Hepatocyte (in vitro differentiated cells): ENCODE measurements around the gene SEL1L3. TPM values are rescaled to one million over a fixed set of nuclear protein-coding genes. Genes with fewer than 3 reads are reported as not detected.

ENCODE experiments used
- DNase-seq: peaks from one replicate; pipeline ENCODE4 v3.0.0-alpha.2; 2016; ENCODE audit warnings: low spot score
- H2AFZ ChIP-seq: fragments of 200-600 bp; sonication (generic); 2 replicates; pipeline ENCODE4 v1.6.0; 2016; ENCODE audit warnings: antibody characterized with exemption, mild to moderate bottlenecking
- H3K27ac ChIP-seq: fragments of 200-600 bp; sonication (generic); 2 replicates; pipeline ENCODE4 v1.5.1; 2016; ENCODE audit warnings: mild to moderate bottlenecking
- H3K27me3 ChIP-seq: fragments of 200-600 bp; sonication (generic); 2 replicates; pipeline ENCODE4 v1.6.1; 2016
- H3K36me3 ChIP-seq: fragments of 200-600 bp; sonication (generic); replicated peaks from 2 replicates; pipeline ENCODE4 v1.5.1; 2016; ENCODE audit warnings: low read depth; ENCODE audit not compliant: insufficient read depth
- H3K4me1 ChIP-seq: fragments of 200-600 bp; sonication (generic); 2 replicates; pipeline ENCODE4 v1.5.1; 2016; ENCODE audit warnings: mild to moderate bottlenecking, moderate library complexity; ENCODE audit not compliant: insufficient read depth
- H3K4me2 ChIP-seq: fragments of 200-600 bp; sonication (generic); 2 replicates; pipeline ENCODE4 v1.6.0; 2016
- H3K4me3 ChIP-seq: fragments of 200-600 bp; sonication (generic); 2 replicates; pipeline ENCODE4 v1.5.1; 2016; ENCODE audit warnings: mild to moderate bottlenecking
- H3K79me2 ChIP-seq: fragments of 200-600 bp; sonication (generic); 2 replicates; pipeline ENCODE4 v1.6.0; 2017; ENCODE audit warnings: mild to moderate bottlenecking
- H3K9me2 ChIP-seq: fragments of 200-600 bp; sonication (generic); replicated peaks from 2 replicates; pipeline ENCODE4 v1.6.0; 2017; ENCODE audit warnings: mild to moderate bottlenecking; ENCODE audit not compliant: insufficient read depth
- H3K9me3 ChIP-seq: fragments of 200-600 bp; sonication (generic); 2 replicates; pipeline ENCODE4 v1.5.1; 2016; ENCODE audit warnings: low read depth, mild to moderate bottlenecking
- H4K20me1 ChIP-seq: fragments of 200-600 bp; sonication (generic); 2 replicates; pipeline ENCODE4 v1.6.0; 2016; ENCODE audit warnings: mild to moderate bottlenecking; ENCODE audit not compliant: insufficient read depth, poor library complexity, severe bottlenecking
- EZH2 ChIP-seq: fragments of 200-600 bp; sonication (generic); IDR thresholded peaks from 2 replicates; pipeline ENCODE4 v1.6.1; 2016; ENCODE audit warnings: antibody characterized with exemption, mild to moderate bottlenecking, borderline replicate concordance
- EZH2phosphoT487 ChIP-seq: fragments of 200-600 bp; sonication (generic); IDR thresholded peaks from one replicate; pipeline ENCODE4 v1.6.1; 2018; ENCODE audit warnings: antibody characterized with exemption, mild to moderate bottlenecking, low read depth, moderate library complexity; ENCODE audit not compliant: unreplicated experiment, severe bottlenecking
- WGBS: methylation state at CpG from one replicate; pipeline ENCODE4 v1.1.6; 2016; ENCODE audit warnings: low lambda C conversion rate; ENCODE audit errors: missing lambda C conversion rate; 5-methylcytosine and 5-hydroxymethylcytosine counted together
- polyA plus RNA-seq: library from polyadenylated mRNA; unstranded; fragments of >200 nt; fragmentation: Nextera tagmentation; extraction: Ambion mirVana; gene quantifications from 2 replicates; pipeline ENCODE4 v1.2.1, GENCODE V29; 2016
- total RNA-seq: library from RNA; depleted of rRNA; stranded (reverse); fragments of >200 nt; gene quantifications from 2 replicates; pipeline ENCODE4 v1.2.3, GENCODE V29; 2014
- TF ChIP-seq, protein P1 (sequence below): fragments of 200-600 bp; sonication (generic); IDR thresholded peaks from 2 replicates; pipeline ENCODE4 v1.5.1; 2016; ENCODE audit warnings: antibody characterized with exemption, mild to moderate bottlenecking; ENCODE audit not compliant: poor library complexity

SEL1L3 gene
- total and polyA plus RNA-seq, 2 experiments from 2014 or later, result 13.7 to 56.2 TPM

DNA sequence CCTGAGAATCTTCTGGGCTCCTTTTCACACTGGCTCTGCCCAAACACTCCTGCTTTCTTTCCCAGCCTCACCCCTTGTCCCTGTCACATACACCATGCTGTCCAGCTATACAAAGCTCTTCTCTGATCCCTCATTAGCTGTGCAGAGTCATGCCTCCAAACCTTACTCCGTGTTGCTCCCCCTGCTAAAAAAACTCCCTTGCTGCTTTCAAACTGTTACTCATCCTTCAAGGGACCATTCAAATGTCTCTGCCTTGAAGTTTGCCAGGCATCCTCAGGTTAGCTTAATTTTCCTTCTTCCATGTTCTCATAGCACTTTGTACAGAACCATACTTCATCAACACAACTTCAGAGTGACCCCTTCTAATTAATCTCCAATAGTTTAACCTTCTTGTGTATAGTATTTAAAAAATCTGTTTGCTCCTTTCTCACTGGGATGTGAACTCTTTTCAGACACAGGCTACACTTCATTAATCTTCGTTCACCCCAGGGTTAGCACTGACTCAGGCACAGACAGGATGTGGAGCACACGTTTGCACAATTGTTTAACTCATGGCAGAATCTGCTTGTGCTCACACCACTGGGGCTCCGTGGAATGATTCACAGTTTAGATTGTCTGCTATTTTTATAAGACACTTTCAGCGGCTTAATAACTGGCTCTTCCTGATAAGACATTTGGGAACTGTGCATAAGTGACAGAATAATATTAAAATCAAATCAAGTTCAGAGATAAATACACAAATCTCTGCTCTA lies 21.4 kb upstream of the SEL1L3 start:
- H4K20me1 ChIP-seq, result no peaks in the 10 kb centered on the region
- H3K79me2 ChIP-seq, result no peaks in the 10 kb centered on the region
- no peaks in the 10 kb centered on the region for H3K4me1 ChIP-seq
- no peak overlapping the region for H3K27ac ChIP-seq
- no peaks in the 10 kb centered on the region for H3K9me3 ChIP-seq
- H3K4me2 ChIP-seq, result no peak overlapping the region
- H2AFZ ChIP-seq, result no peak overlapping the region
- H3K27me3 ChIP-seq, result no peaks in the 10 kb centered on the region
- H3K9me2 ChIP-seq, result no peaks in the 10 kb centered on the region
- no peak overlapping the region for H3K4me3 ChIP-seq
- no peaks in the 10 kb centered on the region for H3K36me3 ChIP-seq
- TF ChIP-seq EZH2, result no peak
- TF ChIP-seq, protein P1, sequence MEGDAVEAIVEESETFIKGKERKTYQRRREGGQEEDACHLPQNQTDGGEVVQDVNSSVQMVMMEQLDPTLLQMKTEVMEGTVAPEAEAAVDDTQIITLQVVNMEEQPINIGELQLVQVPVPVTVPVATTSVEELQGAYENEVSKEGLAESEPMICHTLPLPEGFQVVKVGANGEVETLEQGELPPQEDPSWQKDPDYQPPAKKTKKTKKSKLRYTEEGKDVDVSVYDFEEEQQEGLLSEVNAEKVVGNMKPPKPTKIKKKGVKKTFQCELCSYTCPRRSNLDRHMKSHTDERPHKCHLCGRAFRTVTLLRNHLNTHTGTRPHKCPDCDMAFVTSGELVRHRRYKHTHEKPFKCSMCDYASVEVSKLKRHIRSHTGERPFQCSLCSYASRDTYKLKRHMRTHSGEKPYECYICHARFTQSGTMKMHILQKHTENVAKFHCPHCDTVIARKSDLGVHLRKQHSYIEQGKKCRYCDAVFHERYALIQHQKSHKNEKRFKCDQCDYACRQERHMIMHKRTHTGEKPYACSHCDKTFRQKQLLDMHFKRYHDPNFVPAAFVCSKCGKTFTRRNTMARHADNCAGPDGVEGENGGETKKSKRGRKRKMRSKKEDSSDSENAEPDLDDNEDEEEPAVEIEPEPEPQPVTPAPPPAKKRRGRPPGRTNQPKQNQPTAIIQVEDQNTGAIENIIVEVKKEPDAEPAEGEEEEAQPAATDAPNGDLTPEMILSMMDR, result no peak
- no peak for TF ChIP-seq EZH2phosphoT487
- no peak for DNase-seq
- 57% methylated on average over 5 of the region's 5 CpGs for WGBS

- Histone ChIP-seq H3K4me2 (no peak overlapping the region), H4K20me1 (no peaks in the 10 kb centered on the region), H3K27me3 (no peaks in the 10 kb centered on the region), H3K36me3 (no peaks in the 10 kb centered on the region), H3K4me3 (no peak overlapping the region), H3K9me2 (no peaks in the 10 kb centered on the region), H3K4me1 (no peaks in the 10 kb centered on the region), H3K79me2 (no peaks in the 10 kb centered on the region), H3K27ac (no peak overlapping the region), H2AFZ (no peak overlapping the region), H3K9me3 (no peaks in the 10 kb centered on the region)
- TF ChIP-seq, protein P1, result no peak
- no peak for TF ChIP-seq EZH2
- no peak for TF ChIP-seq EZH2phosphoT487
- 88% methylated on average over 2 of the region's 2 CpGs for WGBS
- DNase-seq, result no peak
These were observed 20.8 kb upstream of the SEL1L3 start for GRCh38 chr4:25883565-25883964.

DNA sequence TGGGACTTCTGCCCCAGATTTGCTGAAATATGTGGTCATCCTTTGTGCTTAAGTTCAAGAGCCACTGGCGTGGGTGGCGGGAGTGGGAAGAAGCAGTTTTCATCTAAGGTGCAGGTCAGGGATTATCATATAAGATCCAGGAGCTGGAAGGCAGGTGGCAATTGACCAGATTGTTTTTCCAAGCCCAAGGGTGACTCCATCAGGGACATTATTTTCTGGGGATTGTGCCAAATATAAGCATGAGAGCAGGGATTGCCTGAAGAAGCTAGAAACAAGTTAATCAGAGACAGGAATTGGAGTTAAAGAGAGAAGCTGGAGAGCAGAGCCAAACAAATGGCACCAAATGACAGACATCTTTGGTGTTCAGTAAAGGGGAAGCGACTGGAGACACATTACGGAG lies 19.4 kb upstream of the SEL1L3 start:
- no peak for DNase-seq
- H3K4me2 ChIP-seq, result no peak overlapping the region
- H3K36me3 ChIP-seq, result no peaks in the 10 kb centered on the region
- no peaks in the 10 kb centered on the region for H3K9me3 ChIP-seq
- 91% methylated on average over 4 of the region's 4 CpGs for WGBS
- H3K27me3 ChIP-seq, result no peaks in the 10 kb centered on the region
- H3K4me3 ChIP-seq, result no peak overlapping the region
- no peak overlapping the region for H3K27ac ChIP-seq
- no peaks in the 10 kb centered on the region for H3K9me2 ChIP-seq
- no peak for TF ChIP-seq EZH2
- TF ChIP-seq EZH2phosphoT487, result no peak
- TF ChIP-seq, protein P1, result no peak
- no peaks in the 10 kb centered on the region for H3K79me2 ChIP-seq
- no peak overlapping the region for H2AFZ ChIP-seq
- H4K20me1 ChIP-seq, result no peaks in the 10 kb centered on the region
- H3K4me1 ChIP-seq, result no peaks in the 10 kb centered on the region
